Mesothelial cell of epicardium (in vitro differentiated cells): ENCODE results near the gene PEAK1. TPM values are rescaled to one million over a fixed set of nuclear protein-coding genes. Genes with fewer than 3 reads are reported as not detected.

Source experiments
- DNase-seq, 2 experiments: peaks; one replicate each; pipeline ENCODE4 v3.0.0; 2021; ENCODE audit warnings: low spot score in 2 of 2; ENCODE audit not compliant: unreplicated experiment in 2 of 2
- H3K27ac Mint-ChIP-seq: 2 replicates; pipeline ENCODE4 v1.8.0; 2021; ENCODE audit warnings: mixed read lengths
- H3K27me3 Mint-ChIP-seq: 2 replicates; pipeline ENCODE4 v1.8.0; 2021; ENCODE audit warnings: low read depth, mixed read lengths
- H3K36me3 Mint-ChIP-seq: 2 replicates; pipeline ENCODE4 v1.8.0; 2021; ENCODE audit warnings: mixed read lengths
- H3K4me1 Mint-ChIP-seq: 2 replicates; pipeline ENCODE4 v1.8.0; 2021; ENCODE audit warnings: mixed read lengths
- H3K4me3 Mint-ChIP-seq: 2 replicates; pipeline ENCODE4 v1.8.0; 2021; ENCODE audit warnings: mild to moderate bottlenecking, moderate library complexity, mixed read lengths
- H3K9me3 Mint-ChIP-seq: 2 replicates; pipeline ENCODE4 v1.8.0; 2021; ENCODE audit warnings: mixed read lengths
- total RNA-seq: library from RNA; stranded (reverse); gene quantifications from 3 replicates; pipeline ENCODE4 v1.2.1, GENCODE V29; 2021
- TF ChIP-seq, protein P1 (sequence below): fragments of 200-600 bp; sonication (generic); IDR thresholded peaks from one replicate; pipeline ENCODE4 v1.5.0; 2021; ENCODE audit warnings: antibody characterized with exemption; ENCODE audit not compliant: unreplicated experiment

Gene PEAK1
- total RNA-seq, 1 donor from 2014 or later, result 92.3 TPM

DNA sequence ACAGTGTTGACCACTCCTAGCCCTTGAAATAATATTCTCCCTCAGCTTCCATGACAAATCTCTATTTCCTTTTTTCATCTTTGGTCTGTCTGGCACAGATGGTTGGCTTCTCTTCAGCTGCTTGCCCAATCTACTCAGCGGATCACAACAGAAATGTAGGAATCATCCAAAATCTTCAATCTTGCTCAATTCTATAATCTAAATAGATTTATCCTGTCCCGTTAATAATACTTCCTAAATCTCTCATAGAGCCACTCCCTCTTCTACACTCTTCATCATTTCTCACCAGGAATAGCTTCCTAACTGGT lies 3.8 kb downstream of the PEAK1 start:
- H3K4me3 Mint-ChIP-seq, result no peak overlapping the region
- TF ChIP-seq, protein P1, sequence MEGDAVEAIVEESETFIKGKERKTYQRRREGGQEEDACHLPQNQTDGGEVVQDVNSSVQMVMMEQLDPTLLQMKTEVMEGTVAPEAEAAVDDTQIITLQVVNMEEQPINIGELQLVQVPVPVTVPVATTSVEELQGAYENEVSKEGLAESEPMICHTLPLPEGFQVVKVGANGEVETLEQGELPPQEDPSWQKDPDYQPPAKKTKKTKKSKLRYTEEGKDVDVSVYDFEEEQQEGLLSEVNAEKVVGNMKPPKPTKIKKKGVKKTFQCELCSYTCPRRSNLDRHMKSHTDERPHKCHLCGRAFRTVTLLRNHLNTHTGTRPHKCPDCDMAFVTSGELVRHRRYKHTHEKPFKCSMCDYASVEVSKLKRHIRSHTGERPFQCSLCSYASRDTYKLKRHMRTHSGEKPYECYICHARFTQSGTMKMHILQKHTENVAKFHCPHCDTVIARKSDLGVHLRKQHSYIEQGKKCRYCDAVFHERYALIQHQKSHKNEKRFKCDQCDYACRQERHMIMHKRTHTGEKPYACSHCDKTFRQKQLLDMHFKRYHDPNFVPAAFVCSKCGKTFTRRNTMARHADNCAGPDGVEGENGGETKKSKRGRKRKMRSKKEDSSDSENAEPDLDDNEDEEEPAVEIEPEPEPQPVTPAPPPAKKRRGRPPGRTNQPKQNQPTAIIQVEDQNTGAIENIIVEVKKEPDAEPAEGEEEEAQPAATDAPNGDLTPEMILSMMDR, result no peak
- peaks cover 35% of the 10 kb centered on the region for H3K4me1 Mint-ChIP-seq
- H3K9me3 Mint-ChIP-seq, result no peaks in the 10 kb centered on the region
- H3K36me3 Mint-ChIP-seq, result no peaks in the 10 kb centered on the region
- no peaks in the 10 kb centered on the region for H3K27me3 Mint-ChIP-seq
- H3K27ac Mint-ChIP-seq, result no peak overlapping the region
- no peak for DNase-seq

DNA sequence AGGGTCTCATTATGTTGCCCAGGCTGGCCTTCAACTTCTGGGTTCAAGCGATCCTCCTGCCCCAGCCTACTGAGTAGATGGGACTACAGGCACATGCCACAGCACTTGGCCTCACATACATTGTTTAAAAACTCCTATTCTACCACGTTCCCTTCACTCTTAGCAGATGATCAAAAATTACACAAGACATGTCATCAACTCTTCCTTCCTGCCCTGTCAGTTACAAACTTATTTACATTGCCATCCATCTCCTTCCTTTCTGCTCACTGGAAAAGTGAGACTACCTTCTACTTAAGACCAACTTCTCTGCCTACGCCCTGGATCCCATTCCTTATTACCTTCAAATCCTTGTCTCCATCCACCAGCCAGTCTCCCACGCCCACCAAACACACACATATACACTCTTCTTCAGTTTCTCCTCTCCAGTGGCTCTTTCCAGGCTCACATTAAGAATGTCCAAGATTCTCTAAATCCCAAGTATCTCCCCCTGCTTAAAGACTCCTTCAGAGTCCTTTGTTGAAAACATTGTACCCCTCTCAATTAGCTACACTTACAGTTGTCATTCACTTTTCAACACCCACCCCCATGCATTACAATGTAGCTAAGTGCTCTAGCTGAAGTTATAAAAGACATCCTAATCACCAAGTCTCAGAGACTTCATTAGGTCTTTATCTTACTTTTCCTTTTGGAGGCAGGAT lies 4.3 kb downstream of the PEAK1 start:
- Mint-ChIP-seq H3K9me3 (no peaks in the 10 kb centered on the region), H3K4me3 (no peak overlapping the region), H3K27me3 (no peaks in the 10 kb centered on the region), H3K36me3 (no peaks in the 10 kb centered on the region), H3K27ac (no peak overlapping the region), H3K4me1 (peaks cover 37% of the 10 kb centered on the region)
- no peak for DNase-seq
- TF ChIP-seq, protein P1, result no peak

DNA sequence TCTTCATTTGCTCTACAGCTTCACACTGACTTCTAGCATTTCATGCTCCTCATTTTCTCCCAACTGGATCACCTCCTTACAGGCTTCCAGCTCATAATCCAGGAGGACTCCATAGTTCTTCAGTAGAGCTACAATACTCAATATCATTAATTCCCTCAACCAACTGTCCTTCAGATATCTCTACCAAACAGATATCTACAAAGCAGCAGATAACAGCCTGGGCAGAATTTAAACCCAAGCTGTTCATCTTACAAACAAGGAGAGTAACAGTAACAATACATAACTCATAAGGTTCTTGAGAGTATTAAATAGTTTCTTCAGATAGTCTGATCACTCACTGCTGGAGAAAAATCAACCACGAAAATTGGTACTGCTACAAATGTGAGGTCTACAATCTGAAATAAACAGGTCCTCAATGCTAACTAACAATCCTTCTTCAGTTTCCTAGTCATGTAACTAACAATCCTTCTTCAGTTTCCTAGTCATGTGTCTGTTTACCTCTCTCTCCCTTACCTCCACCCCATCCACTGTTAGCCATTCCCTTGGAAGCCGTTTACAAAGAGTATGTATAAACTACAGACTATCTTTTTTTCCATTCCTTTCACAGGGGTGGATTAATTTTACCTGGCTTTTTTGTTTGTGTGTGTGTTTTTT lies 5.0 kb downstream of the PEAK1 start:
- TF ChIP-seq, protein P1, result no peak
- Mint-ChIP-seq H3K27me3 (no peaks in the 10 kb centered on the region), H3K36me3 (no peaks in the 10 kb centered on the region), H3K4me3 (no peak overlapping the region), H3K9me3 (no peaks in the 10 kb centered on the region), H3K4me1 (peaks cover 38% of the 10 kb centered on the region), H3K27ac (no peak overlapping the region)
- DNase-seq, result no peak

DNA sequence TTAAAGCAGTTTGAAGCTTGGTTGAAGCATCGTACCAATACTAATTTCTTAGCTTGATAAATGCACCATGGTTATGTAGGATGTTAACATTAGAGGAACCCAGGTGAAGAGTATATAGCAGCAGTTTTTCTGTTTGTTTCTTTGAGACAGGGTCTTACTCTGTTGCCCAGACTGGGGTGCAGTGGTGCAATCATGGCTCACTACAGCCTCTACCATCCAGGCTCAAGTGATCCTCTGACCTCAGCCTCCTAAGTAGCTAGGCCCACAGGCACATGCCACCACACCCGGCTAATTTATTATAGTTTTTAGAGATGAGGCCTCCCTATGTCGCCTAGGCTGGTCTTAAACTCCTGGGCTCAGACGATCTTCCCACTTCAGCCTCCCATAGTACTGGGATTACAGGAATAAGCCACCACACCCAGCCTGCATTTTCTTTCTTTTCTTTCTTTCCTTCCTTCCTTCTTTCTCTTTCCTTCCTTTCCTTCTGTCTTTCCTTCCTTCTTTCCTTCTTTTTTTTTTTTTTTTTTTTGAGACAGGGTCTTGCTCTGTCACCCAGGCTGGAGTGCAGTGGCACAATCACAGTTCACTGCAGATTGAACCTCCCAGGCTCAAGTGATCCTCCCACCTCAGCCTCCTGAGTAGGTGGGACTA lies 6.1 kb downstream of the PEAK1 start:
- no peak for DNase-seq
- peaks cover 39% of the 10 kb centered on the region for H3K4me1 Mint-ChIP-seq

GRCh38 chr15:77412972-77413698 lies 6.8 kb downstream of the PEAK1 start:
- no peaks in the 10 kb centered on the region for H3K27me3 Mint-ChIP-seq
- H3K27ac Mint-ChIP-seq, result peak overlapping the region; percentile 65
- H3K4me3 Mint-ChIP-seq, result no peak overlapping the region
- no peak for DNase-seq
- TF ChIP-seq, protein P1, result no peak
- H3K36me3 Mint-ChIP-seq, result no peaks in the 10 kb centered on the region
- peaks cover 32% of the 10 kb centered on the region for H3K4me1 Mint-ChIP-seq
- H3K9me3 Mint-ChIP-seq, result no peaks in the 10 kb centered on the region

More for the DNA sequence above, 6.1 kb downstream of the PEAK1 start:
- TF ChIP-seq, protein P1, result no peak
- Mint-ChIP-seq H3K36me3 (no peaks in the 10 kb centered on the region), H3K4me3 (no peak overlapping the region), H3K27me3 (no peaks in the 10 kb centered on the region), H3K9me3 (no peaks in the 10 kb centered on the region), H3K27ac (peak overlapping the region; percentile 65)
